Glutamatergic neuron (in vitro differentiated cells): Measurements from ENCODE around the gene NCSTN. TPM values are rescaled to one million over a fixed set of nuclear protein-coding genes. Genes with fewer than 3 reads are reported as not detected.

ENCODE experiments used
- DNase-seq: peaks from one replicate; pipeline ENCODE4 v3.0.0; 2022
- H3K27ac Mint-ChIP-seq: one replicate; pipeline ENCODE4 v1.8.0; 2020; ENCODE audit warnings: mild to moderate bottlenecking, mixed read lengths, inconsistent platforms; ENCODE audit not compliant: unreplicated experiment
- H3K27me3 Mint-ChIP-seq: one replicate; pipeline ENCODE4 v1.8.0; 2020; ENCODE audit warnings: mild to moderate bottlenecking, moderate library complexity, mixed read lengths, inconsistent platforms; ENCODE audit not compliant: unreplicated experiment
- H3K36me3 Mint-ChIP-seq: one replicate; pipeline ENCODE4 v1.8.0; 2020; ENCODE audit warnings: mild to moderate bottlenecking, mixed read lengths, inconsistent platforms; ENCODE audit not compliant: unreplicated experiment
- H3K4me1 Mint-ChIP-seq: one replicate; pipeline ENCODE4 v1.8.0; 2020; ENCODE audit warnings: mild to moderate bottlenecking, low read depth, mixed read lengths, inconsistent platforms; ENCODE audit not compliant: unreplicated experiment
- H3K4me3 Mint-ChIP-seq: one replicate; pipeline ENCODE4 v1.8.0; 2020; ENCODE audit warnings: mild to moderate bottlenecking, mixed read lengths, inconsistent platforms; ENCODE audit not compliant: unreplicated experiment
- H3K9me3 Mint-ChIP-seq: one replicate; pipeline ENCODE4 v1.8.0; 2020; ENCODE audit warnings: mild to moderate bottlenecking, moderate library complexity, mixed read lengths, inconsistent platforms; ENCODE audit not compliant: unreplicated experiment
- total RNA-seq: library from RNA; stranded (reverse); fragmentation: NEBNext Ultra II Directional; extraction: Animal tissue kit (Norgen Biotek cat#: 25700); gene quantifications from one replicate; pipeline ENCODE4 v1.2.1, GENCODE V29; 2021; ENCODE audit not compliant: unreplicated experiment
- TF ChIP-seq, protein P1 (sequence below): fragments of 200-600 bp; sonication (generic); IDR thresholded peaks from one replicate; pipeline ENCODE4 v1.5.0; 2021; ENCODE audit not compliant: partially characterized antibody, unreplicated experiment

The NCSTN gene
- total RNA-seq, 1 donor from 2014 or later = 121 TPM

DNA sequence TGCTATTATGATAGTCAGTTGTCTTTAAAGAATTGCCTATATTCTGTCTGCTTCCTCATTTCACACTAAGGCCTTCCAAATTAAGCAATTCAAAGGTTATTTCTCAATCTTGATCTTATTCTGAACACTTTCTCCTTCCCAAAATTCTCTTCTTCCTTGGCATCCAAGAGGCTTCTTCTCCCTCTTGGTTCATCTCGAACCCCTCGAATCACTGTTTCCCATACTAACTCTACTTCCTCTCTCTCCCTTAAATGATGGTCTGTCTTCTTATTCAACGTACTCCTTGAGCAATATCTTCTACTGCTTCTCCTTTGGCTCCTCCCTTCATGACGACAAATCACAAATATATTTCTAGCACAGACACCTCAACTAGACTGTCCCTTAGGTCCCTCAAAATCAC lies 4.6 kb upstream of the NCSTN start:
- TF ChIP-seq, protein P1, sequence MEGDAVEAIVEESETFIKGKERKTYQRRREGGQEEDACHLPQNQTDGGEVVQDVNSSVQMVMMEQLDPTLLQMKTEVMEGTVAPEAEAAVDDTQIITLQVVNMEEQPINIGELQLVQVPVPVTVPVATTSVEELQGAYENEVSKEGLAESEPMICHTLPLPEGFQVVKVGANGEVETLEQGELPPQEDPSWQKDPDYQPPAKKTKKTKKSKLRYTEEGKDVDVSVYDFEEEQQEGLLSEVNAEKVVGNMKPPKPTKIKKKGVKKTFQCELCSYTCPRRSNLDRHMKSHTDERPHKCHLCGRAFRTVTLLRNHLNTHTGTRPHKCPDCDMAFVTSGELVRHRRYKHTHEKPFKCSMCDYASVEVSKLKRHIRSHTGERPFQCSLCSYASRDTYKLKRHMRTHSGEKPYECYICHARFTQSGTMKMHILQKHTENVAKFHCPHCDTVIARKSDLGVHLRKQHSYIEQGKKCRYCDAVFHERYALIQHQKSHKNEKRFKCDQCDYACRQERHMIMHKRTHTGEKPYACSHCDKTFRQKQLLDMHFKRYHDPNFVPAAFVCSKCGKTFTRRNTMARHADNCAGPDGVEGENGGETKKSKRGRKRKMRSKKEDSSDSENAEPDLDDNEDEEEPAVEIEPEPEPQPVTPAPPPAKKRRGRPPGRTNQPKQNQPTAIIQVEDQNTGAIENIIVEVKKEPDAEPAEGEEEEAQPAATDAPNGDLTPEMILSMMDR = no peak
- Mint-ChIP-seq H3K4me3 (no peak overlapping the region), H3K27ac (peak overlapping the region; percentile 17), H3K36me3 (peaks cover 5% of the 10 kb centered on the region), H3K4me1 (peaks cover 10% of the 10 kb centered on the region), H3K9me3 (peaks cover 2% of the 10 kb centered on the region), H3K27me3 (peaks cover 8% of the 10 kb centered on the region)
- DNase-seq = no peak

DNA sequence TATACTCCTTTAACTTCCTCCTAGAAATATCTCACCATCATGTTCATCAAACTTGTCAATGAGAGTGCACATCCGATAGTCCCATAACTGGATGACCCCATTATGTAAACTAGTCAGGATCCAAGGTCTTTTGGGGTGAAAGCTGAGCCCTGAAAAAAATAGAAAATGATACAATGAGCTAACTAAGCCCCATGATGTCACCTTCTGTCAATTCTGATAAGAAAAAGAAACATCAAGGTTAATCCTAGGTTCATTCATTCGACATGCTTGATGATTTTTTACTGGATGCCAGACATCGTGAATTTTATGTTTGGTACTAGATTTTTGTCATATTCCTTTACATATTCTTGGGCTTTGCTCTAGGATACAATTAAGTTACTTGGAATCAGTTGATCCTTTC lies 3.0 kb upstream of the NCSTN start:
- H3K27ac Mint-ChIP-seq = no peak overlapping the region
- H3K4me3 Mint-ChIP-seq = peak overlapping the region; percentile 100

DNA sequence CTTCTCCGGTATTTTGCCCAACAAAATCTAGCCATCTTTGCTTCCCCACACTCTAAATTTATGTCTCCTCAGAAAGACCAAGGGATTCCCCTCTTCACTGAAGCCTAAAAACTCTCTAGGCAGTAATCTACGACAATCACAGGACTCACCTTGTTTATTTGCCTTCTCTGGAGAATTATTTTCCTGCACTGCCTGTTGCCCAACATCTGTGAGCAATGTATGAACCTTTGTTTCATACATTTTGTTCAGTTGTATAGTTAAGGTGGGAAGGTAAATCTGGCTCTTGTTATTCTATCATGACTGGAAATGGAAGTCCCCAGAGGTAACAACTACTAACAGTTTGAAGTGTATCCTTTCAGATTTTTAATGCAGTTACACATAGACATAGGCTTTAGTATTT lies 2.3 kb upstream of the NCSTN start:
- peak overlapping the region; percentile 19 for H3K27ac Mint-ChIP-seq
- no peak for DNase-seq
- H3K27me3 Mint-ChIP-seq = peaks cover 8% of the 10 kb centered on the region
- TF ChIP-seq, protein P1 = no peak
- peaks cover 4% of the 10 kb centered on the region for H3K9me3 Mint-ChIP-seq
- peaks cover 19% of the 10 kb centered on the region for H3K4me1 Mint-ChIP-seq
- peaks cover 5% of the 10 kb centered on the region for H3K36me3 Mint-ChIP-seq
- H3K4me3 Mint-ChIP-seq = peak overlapping the region; percentile 100

More for the DNA sequence above, 3.0 kb upstream of the NCSTN start:
- peaks cover 19% of the 10 kb centered on the region for H3K4me1 Mint-ChIP-seq
- TF ChIP-seq, protein P1 = no peak
- DNase-seq = no peak
- H3K27me3 Mint-ChIP-seq = peaks cover 8% of the 10 kb centered on the region
- peaks cover 4% of the 10 kb centered on the region for H3K9me3 Mint-ChIP-seq
- peaks cover 5% of the 10 kb centered on the region for H3K36me3 Mint-ChIP-seq

DNA sequence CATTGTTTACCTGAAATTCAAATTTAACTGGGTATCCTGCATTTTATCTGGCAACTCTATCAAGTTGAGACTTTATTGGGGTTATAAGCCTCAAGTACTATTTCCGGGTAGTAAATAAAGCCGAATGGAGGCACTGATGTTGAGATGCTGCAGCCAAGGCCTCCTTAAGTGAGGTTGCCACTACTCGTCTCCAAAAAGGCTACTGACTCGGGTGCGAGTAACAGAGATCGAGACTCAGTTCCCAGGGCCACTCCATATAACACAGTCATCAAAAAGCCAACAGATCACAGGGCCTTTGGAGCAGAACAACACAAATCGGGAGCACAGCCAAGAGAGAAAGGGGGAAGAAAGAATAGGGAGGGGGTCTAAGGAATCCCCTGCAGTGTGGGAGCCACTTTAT lies 657 bp upstream of the NCSTN start:
- Mint-ChIP-seq H3K4me3 (peak overlapping the region; percentile 100), H3K4me1 (peaks cover 25% of the 10 kb centered on the region), H3K27ac (peak overlapping the region; percentile 97), H3K9me3 (peaks cover 4% of the 10 kb centered on the region), H3K27me3 (peaks cover 8% of the 10 kb centered on the region), H3K36me3 (peaks cover 5% of the 10 kb centered on the region)
- no peak for DNase-seq
- TF ChIP-seq, protein P1 = no peak

DNA sequence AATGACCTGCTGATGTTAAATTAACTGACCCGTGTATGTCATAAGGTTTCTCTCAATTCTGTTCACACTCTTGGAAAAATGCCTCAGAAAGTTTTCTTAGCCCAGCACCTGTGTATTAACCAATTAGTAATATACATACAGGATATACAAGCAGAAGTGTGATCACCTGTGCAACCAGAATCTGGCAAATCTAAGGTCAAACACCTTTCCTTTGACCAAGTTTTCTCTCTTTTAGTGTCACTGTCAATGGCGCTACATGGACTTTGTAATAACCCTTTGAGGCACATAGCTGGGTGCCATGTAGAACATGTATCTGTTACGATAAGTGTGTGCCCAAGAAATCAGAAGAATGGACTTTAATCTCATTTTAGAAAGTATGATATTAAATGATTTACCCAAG lies 1.1 kb downstream of the NCSTN start:
- Mint-ChIP-seq H3K4me1 (peaks cover 25% of the 10 kb centered on the region), H3K4me3 (peak overlapping the region; percentile 100), H3K27ac (peak overlapping the region; percentile 97), H3K36me3 (no peaks in the 10 kb centered on the region), H3K27me3 (peaks cover 5% of the 10 kb centered on the region), H3K9me3 (peaks cover 4% of the 10 kb centered on the region)
- no peak for DNase-seq
- TF ChIP-seq, protein P1 = no peak
